Subcutaneous adipose tissue (tissue), 4 donors: Measurements from ENCODE around the gene TKTL1. TPM values are rescaled to one million over a fixed set of nuclear protein-coding genes. Genes with fewer than 3 reads are reported as not detected.

Experiments
- CTCF ChIP-seq: fragments of 450-650 bp; IDR thresholded peaks from one replicate; pipeline ENCODE4 v1.5.1; 2016; ENCODE audit warnings: low read depth, mild to moderate bottlenecking, control low read depth, antibody characterized with exemption, moderate library complexity
- total RNA-seq, 4 donors: library from RNA; depleted of rRNA; stranded (reverse); fragments of >200 nt; gene quantifications; one replicate each; pipeline ENCODE4 v1.1.0, GENCODE V29; 2016

The TKTL1 gene
- total RNA-seq, 4 donors from 2014 or later: 0.34 to 0.66 TPM; not detected in 2

- no peak for TF ChIP-seq CTCF
Observed at GRCh38 chrX:154332561-154332960, 37.0 kb downstream of the TKTL1 start.

- TF ChIP-seq CTCF: no peak
Observed at GRCh38 chrX:154333116-154333515, 37.5 kb downstream of the TKTL1 start.

GRCh38 chrX:154333837-154334271, 38.3 kb downstream of the TKTL1 start:
- TF ChIP-seq CTCF: no peak

- TF ChIP-seq CTCF: no peak
Observed at GRCh38 chrX:154334496-154334895, 38.9 kb downstream of the TKTL1 start.

- no peak for TF ChIP-seq CTCF
Observed at GRCh38 chrX:154348114-154348531, 52.5 kb downstream of the TKTL1 start.

GRCh38 chrX:154348646-154349358, 53.2 kb downstream of the TKTL1 start:
- TF ChIP-seq CTCF: no peak

GRCh38 chrX:154349359-154349935, 53.9 kb downstream of the TKTL1 start:
- TF ChIP-seq CTCF: no peak
